Ishikawa (cell line): ENCODE data around the gene ALDH1A2.

Experiments
- CEBPB ChIP-seq: IDR thresholded peaks from 2 replicates; pipeline ENCODE4 v1.6.1; 2012
- CREB1 ChIP-seq: IDR thresholded peaks from 2 replicates; pipeline ENCODE4 v1.6.1; 2012; ENCODE audit warnings: low read depth
- EP300 ChIP-seq: IDR thresholded peaks from 2 replicates; pipeline ENCODE4 v1.6.1; 2012; ENCODE audit warnings: borderline replicate concordance
- FOXM1 ChIP-seq: IDR thresholded peaks from 2 replicates; pipeline ENCODE4 v1.6.1; 2012; ENCODE audit warnings: low read depth, borderline replicate concordance
- RAD21 ChIP-seq: IDR thresholded peaks from 2 replicates; pipeline ENCODE4 v1.6.1; 2012; ENCODE audit warnings: low read depth
- TAF1 ChIP-seq: IDR thresholded peaks from 2 replicates; pipeline ENCODE4 v1.6.1; 2012; ENCODE audit warnings: low read depth, mild to moderate bottlenecking
- TF ChIP-seq, protein P1 (sequence below): IDR thresholded peaks from 2 replicates; pipeline ENCODE4 v1.6.1; 2012
- TF ChIP-seq, protein P2 (sequence below): IDR thresholded peaks from 2 replicates; pipeline ENCODE4 v1.6.1; 2012
- TF ChIP-seq, protein P3 (sequence below): IDR thresholded peaks from 2 replicates; pipeline ENCODE4 v1.6.1; 2012; ENCODE audit warnings: low read depth, mild to moderate bottlenecking

DNA sequence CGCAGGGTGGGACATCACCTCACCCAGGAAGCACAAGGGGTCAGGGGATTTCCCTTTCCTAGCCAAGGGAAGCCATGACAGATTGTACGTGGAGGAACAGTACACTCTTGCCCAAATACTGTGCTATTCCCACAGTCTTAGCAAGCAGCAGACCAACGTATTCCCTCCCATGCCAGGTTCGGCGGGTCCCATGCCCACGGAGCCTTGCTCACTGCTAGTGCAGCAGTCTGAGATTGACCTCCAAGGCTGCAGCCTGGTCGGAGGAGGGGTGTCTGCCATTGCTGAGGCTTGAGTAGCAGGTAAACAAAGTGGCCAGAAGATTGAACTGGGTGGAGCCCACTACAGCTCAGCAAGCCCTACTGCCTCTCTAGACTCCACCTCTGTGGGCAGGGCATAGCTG is 39.0 kb downstream of the ALDH1A2 start:
- TF ChIP-seq FOXM1 (no peak), CEBPB (no peak), TAF1 (no peak), CREB1 (no peak), RAD21 (no peak), EP300 (no peak)
- TF ChIP-seq, protein P1, sequence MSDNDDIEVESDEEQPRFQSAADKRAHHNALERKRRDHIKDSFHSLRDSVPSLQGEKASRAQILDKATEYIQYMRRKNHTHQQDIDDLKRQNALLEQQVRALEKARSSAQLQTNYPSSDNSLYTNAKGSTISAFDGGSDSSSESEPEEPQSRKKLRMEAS, result no peak
- TF ChIP-seq, protein P2, sequence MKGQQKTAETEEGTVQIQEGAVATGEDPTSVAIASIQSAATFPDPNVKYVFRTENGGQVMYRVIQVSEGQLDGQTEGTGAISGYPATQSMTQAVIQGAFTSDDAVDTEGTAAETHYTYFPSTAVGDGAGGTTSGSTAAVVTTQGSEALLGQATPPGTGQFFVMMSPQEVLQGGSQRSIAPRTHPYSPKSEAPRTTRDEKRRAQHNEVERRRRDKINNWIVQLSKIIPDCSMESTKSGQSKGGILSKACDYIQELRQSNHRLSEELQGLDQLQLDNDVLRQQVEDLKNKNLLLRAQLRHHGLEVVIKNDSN, result no peak
- TF ChIP-seq, protein P3, sequence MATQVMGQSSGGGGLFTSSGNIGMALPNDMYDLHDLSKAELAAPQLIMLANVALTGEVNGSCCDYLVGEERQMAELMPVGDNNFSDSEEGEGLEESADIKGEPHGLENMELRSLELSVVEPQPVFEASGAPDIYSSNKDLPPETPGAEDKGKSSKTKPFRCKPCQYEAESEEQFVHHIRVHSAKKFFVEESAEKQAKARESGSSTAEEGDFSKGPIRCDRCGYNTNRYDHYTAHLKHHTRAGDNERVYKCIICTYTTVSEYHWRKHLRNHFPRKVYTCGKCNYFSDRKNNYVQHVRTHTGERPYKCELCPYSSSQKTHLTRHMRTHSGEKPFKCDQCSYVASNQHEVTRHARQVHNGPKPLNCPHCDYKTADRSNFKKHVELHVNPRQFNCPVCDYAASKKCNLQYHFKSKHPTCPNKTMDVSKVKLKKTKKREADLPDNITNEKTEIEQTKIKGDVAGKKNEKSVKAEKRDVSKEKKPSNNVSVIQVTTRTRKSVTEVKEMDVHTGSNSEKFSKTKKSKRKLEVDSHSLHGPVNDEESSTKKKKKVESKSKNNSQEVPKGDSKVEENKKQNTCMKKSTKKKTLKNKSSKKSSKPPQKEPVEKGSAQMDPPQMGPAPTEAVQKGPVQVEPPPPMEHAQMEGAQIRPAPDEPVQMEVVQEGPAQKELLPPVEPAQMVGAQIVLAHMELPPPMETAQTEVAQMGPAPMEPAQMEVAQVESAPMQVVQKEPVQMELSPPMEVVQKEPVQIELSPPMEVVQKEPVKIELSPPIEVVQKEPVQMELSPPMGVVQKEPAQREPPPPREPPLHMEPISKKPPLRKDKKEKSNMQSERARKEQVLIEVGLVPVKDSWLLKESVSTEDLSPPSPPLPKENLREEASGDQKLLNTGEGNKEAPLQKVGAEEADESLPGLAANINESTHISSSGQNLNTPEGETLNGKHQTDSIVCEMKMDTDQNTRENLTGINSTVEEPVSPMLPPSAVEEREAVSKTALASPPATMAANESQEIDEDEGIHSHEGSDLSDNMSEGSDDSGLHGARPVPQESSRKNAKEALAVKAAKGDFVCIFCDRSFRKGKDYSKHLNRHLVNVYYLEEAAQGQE, result no peak
